ENCODE results near the gene SH3YL1.

The SH3YL1 gene

GRCh38 chr2:284896-285492 is 21.2 kb upstream of the SH3YL1 start:
- Histone ChIP-seq H3K56ac (ENCODE audit: low read length) (no peak overlapping the region), H3K4ac (ENCODE audit: low read depth, low read length) (no peak overlapping the region), H4K8ac (ENCODE audit: low read depth, low read length) (no peak overlapping the region), H3K27me3 (ENCODE audit: insufficient read depth, low read length, poor library complexity) (peaks cover 1% of the 10 kb centered on the region), H3K4me2 (ENCODE audit: low read length) (no peak overlapping the region), H3K36me3 (ENCODE audit: control insufficient read depth, insufficient read depth, low read length) (peaks cover 5% of the 10 kb centered on the region), H2BK5ac (ENCODE audit: low read length) (no peak overlapping the region), H3K4me3 (ENCODE audit: low read length) (no peak overlapping the region), H3K23ac (ENCODE audit: low read length) (no peak overlapping the region), H2BK15ac (replicated peaks; ENCODE audit: low read depth) (no peak overlapping the region), H3K9ac (ENCODE audit: low read length) (no peak overlapping the region), H2AK5ac (ENCODE audit: low read length) (no peak overlapping the region), H3K27ac (ENCODE audit: low read depth, low read length) (no peak overlapping the region), H3K79me2 (ENCODE audit: control insufficient read depth, insufficient read depth, low read length) (no peaks in the 10 kb centered on the region), H2BK120ac (ENCODE audit: low read depth, low read length) (no peak overlapping the region), H3K4me1 (ENCODE audit: control insufficient read depth, low read depth, low read length) (peaks cover 12% of the 10 kb centered on the region), H3K18ac (ENCODE audit: low read length) (no peak overlapping the region), H3K79me1 (ENCODE audit: low read length) (peaks cover 2% of the 10 kb centered on the region), H4K5ac (ENCODE audit: low read length) (no peak overlapping the region)
- DNase-seq = no peak
- WGBS (ENCODE audit: extremely low coverage, insufficient coverage, low lambda C conversion rate) = no CpG with 5 or more reads among the region's 13 CpGs

- H4K5ac ChIP-seq (ENCODE audit: low read length) = no peak overlapping the region
- no peak overlapping the region for H3K18ac ChIP-seq (ENCODE audit: low read length)
- no peak overlapping the region for H3K9ac ChIP-seq (ENCODE audit: low read length)
- no peak overlapping the region for H2AK5ac ChIP-seq (ENCODE audit: low read length)
- H4K8ac ChIP-seq (ENCODE audit: low read depth, low read length) = no peak overlapping the region
- no peaks in the 10 kb centered on the region for H3K27me3 ChIP-seq (ENCODE audit: insufficient read depth, low read length, poor library complexity)
- peaks cover 2% of the 10 kb centered on the region for H3K79me1 ChIP-seq (ENCODE audit: low read length)
- no peak overlapping the region for H2BK120ac ChIP-seq (ENCODE audit: low read depth, low read length)
- H3K27ac ChIP-seq (ENCODE audit: low read depth, low read length) = no peak overlapping the region
- no peaks in the 10 kb centered on the region for H3K79me2 ChIP-seq (ENCODE audit: control insufficient read depth, insufficient read depth, low read length)
- peaks cover 5% of the 10 kb centered on the region for H3K36me3 ChIP-seq (ENCODE audit: control insufficient read depth, insufficient read depth, low read length)
- H2BK15ac ChIP-seq (replicated peaks; ENCODE audit: low read depth) = no peak overlapping the region
- H3K4me1 ChIP-seq (ENCODE audit: control insufficient read depth, low read depth, low read length) = peaks cover 12% of the 10 kb centered on the region
- no peak overlapping the region for H3K4me2 ChIP-seq (ENCODE audit: low read length)
- no peak overlapping the region for H2BK5ac ChIP-seq (ENCODE audit: low read length)
- DNase-seq = peak; percentile 57
- no peak overlapping the region for H3K4me3 ChIP-seq (ENCODE audit: low read length)
- H3K4ac ChIP-seq (ENCODE audit: low read depth, low read length) = no peak overlapping the region
- no peak overlapping the region for H3K56ac ChIP-seq (ENCODE audit: low read length)
- H3K23ac ChIP-seq (ENCODE audit: low read length) = no peak overlapping the region
- WGBS (ENCODE audit: extremely low coverage, insufficient coverage, low lambda C conversion rate) = no CpG with 5 or more reads among the region's 4 CpGs
Observed at GRCh38 chr2:283996-284794, 20.4 kb upstream of the SH3YL1 start.

GRCh38 chr2:282371-283263 is 18.8 kb upstream of the SH3YL1 start:
- Histone ChIP-seq H3K79me2 (ENCODE audit: control insufficient read depth, insufficient read depth, low read length) (no peaks in the 10 kb centered on the region), H3K4me3 (ENCODE audit: low read length) (no peak overlapping the region), H3K9ac (ENCODE audit: low read length) (no peak overlapping the region), H3K4me2 (ENCODE audit: low read length) (no peak overlapping the region), H3K27me3 (ENCODE audit: insufficient read depth, low read length, poor library complexity) (no peaks in the 10 kb centered on the region), H3K23ac (ENCODE audit: low read length) (no peak overlapping the region), H3K56ac (ENCODE audit: low read length) (no peak overlapping the region), H2BK5ac (ENCODE audit: low read length) (no peak overlapping the region), H4K5ac (ENCODE audit: low read length) (no peak overlapping the region), H3K4ac (ENCODE audit: low read depth, low read length) (no peak overlapping the region), H2BK15ac (replicated peaks; ENCODE audit: low read depth) (no peak overlapping the region), H3K27ac (ENCODE audit: low read depth, low read length) (no peak overlapping the region), H2AK5ac (ENCODE audit: low read length) (no peak overlapping the region), H2BK120ac (ENCODE audit: low read depth, low read length) (no peak overlapping the region), H4K8ac (ENCODE audit: low read depth, low read length) (no peak overlapping the region), H3K36me3 (ENCODE audit: control insufficient read depth, insufficient read depth, low read length) (peaks cover 9% of the 10 kb centered on the region), H3K79me1 (ENCODE audit: low read length) (peaks cover 2% of the 10 kb centered on the region), H3K18ac (ENCODE audit: low read length) (no peak overlapping the region), H3K4me1 (ENCODE audit: control insufficient read depth, low read depth, low read length) (peaks cover 12% of the 10 kb centered on the region)
- DNase-seq = no peak
- no CpG with 5 or more reads among the region's 12 CpGs for WGBS (ENCODE audit: extremely low coverage, insufficient coverage, low lambda C conversion rate)

GRCh38 chr2:281381-281780 is 17.5 kb upstream of the SH3YL1 start:
- H3K4me2 ChIP-seq (ENCODE audit: low read length) = no peak overlapping the region
- peaks cover under 1% of the 10 kb centered on the region for H3K79me2 ChIP-seq (ENCODE audit: control insufficient read depth, insufficient read depth, low read length)
- H4K8ac ChIP-seq (ENCODE audit: low read depth, low read length) = no peak overlapping the region
- peaks cover 12% of the 10 kb centered on the region for H3K4me1 ChIP-seq (ENCODE audit: control insufficient read depth, low read depth, low read length)
- DNase-seq = no peak
- H3K79me1 ChIP-seq (ENCODE audit: low read length) = peaks cover 4% of the 10 kb centered on the region
- H2BK5ac ChIP-seq (ENCODE audit: low read length) = no peak overlapping the region
- no peak overlapping the region for H3K56ac ChIP-seq (ENCODE audit: low read length)
- WGBS (ENCODE audit: extremely low coverage, insufficient coverage, low lambda C conversion rate) = no CpG with 5 or more reads among the region's 9 CpGs
- no peaks in the 10 kb centered on the region for H3K27me3 ChIP-seq (ENCODE audit: insufficient read depth, low read length, poor library complexity)
- H3K23ac ChIP-seq (ENCODE audit: low read length) = no peak overlapping the region
- peaks cover 12% of the 10 kb centered on the region for H3K36me3 ChIP-seq (ENCODE audit: control insufficient read depth, insufficient read depth, low read length)
- H2BK15ac ChIP-seq (replicated peaks; ENCODE audit: low read depth) = no peak overlapping the region
- H3K4me3 ChIP-seq (ENCODE audit: low read length) = no peak overlapping the region
- H3K27ac ChIP-seq (ENCODE audit: low read depth, low read length) = no peak overlapping the region
- no peak overlapping the region for H2AK5ac ChIP-seq (ENCODE audit: low read length)
- H3K4ac ChIP-seq (ENCODE audit: low read depth, low read length) = no peak overlapping the region
- H3K9ac ChIP-seq (ENCODE audit: low read length) = no peak overlapping the region
- no peak overlapping the region for H4K5ac ChIP-seq (ENCODE audit: low read length)
- H3K18ac ChIP-seq (ENCODE audit: low read length) = no peak overlapping the region
- H2BK120ac ChIP-seq (ENCODE audit: low read depth, low read length) = no peak overlapping the region

- DNase-seq = no peak
- WGBS (ENCODE audit: extremely low coverage, insufficient coverage, low lambda C conversion rate) = no CpG with 5 or more reads among the region's 7 CpGs
- Histone ChIP-seq H3K27ac (ENCODE audit: low read depth, low read length) (no peak overlapping the region), H3K4me1 (ENCODE audit: control insufficient read depth, low read depth, low read length) (peaks cover 10% of the 10 kb centered on the region), H3K23ac (ENCODE audit: low read length) (no peak overlapping the region), H4K8ac (ENCODE audit: low read depth, low read length) (no peak overlapping the region), H2BK5ac (ENCODE audit: low read length) (no peak overlapping the region), H2BK120ac (ENCODE audit: low read depth, low read length) (no peak overlapping the region), H3K4me2 (ENCODE audit: low read length) (no peak overlapping the region), H2AK5ac (ENCODE audit: low read length) (no peak overlapping the region), H2BK15ac (replicated peaks; ENCODE audit: low read depth) (no peak overlapping the region), H3K79me1 (ENCODE audit: low read length) (peaks cover 8% of the 10 kb centered on the region), H3K9ac (ENCODE audit: low read length) (no peak overlapping the region), H3K56ac (ENCODE audit: low read length) (no peak overlapping the region), H3K27me3 (ENCODE audit: insufficient read depth, low read length, poor library complexity) (no peaks in the 10 kb centered on the region), H4K5ac (ENCODE audit: low read length) (no peak overlapping the region), H3K4me3 (ENCODE audit: low read length) (no peak overlapping the region), H3K36me3 (ENCODE audit: control insufficient read depth, insufficient read depth, low read length) (peaks cover 14% of the 10 kb centered on the region), H3K4ac (ENCODE audit: low read depth, low read length) (no peak overlapping the region), H3K79me2 (ENCODE audit: control insufficient read depth, insufficient read depth, low read length) (peaks cover 5% of the 10 kb centered on the region), H3K18ac (ENCODE audit: low read length) (no peak overlapping the region)
Observed at GRCh38 chr2:280650-281110, 16.8 kb upstream of the SH3YL1 start.
